H1 (cell line): ENCODE measurements around the gene BANF1. TPM values are rescaled to one million over a fixed set of nuclear protein-coding genes. Genes with fewer than 3 reads are reported as not detected.

Source experiments
- CTCF ChIA-PET: fragments of 300-600 bp; sonication (Branson Sonifier 250); formaldehyde crosslinking; loops from one replicate; lab custom pipeline; 2021; ENCODE audit not compliant: partially characterized antibody; lab: Charles Lee
- POLR2A ChIA-PET: fragments of 300-600 bp; sonication (Branson Sonifier 250); formaldehyde crosslinking; loops from one replicate; lab custom pipeline; 2021; ENCODE audit warnings: inconsistent platforms; ENCODE audit not compliant: partially characterized antibody; lab: Charles Lee
- DNase-seq, 2 experiments: peaks; one replicate each; pipeline versions ENCODE4 v3.0.0 to v3.0.0-alpha.2; 2010 to 2022; ENCODE audit warnings: low spot score in 2 of 2, low read depth in 1 of 2, mixed read lengths in 1 of 2
- FAIRE-seq: peaks from 2 replicates; lab custom pipeline; 2011; peaks lifted over from hg19 to GRCh38; lab: Jason Lieb, UNC
- H2AFZ ChIP-seq: 2 replicates; pipeline ENCODE4 v1.8.1; 2012; ENCODE audit warnings: low read length, inconsistent platforms
- H2AK5ac ChIP-seq: 2 replicates; pipeline ENCODE4 v1.6.1; 2013; ENCODE audit warnings: low read depth, low read length
- H2BK120ac ChIP-seq: replicated peaks from 2 replicates; pipeline ENCODE3; 2013; ENCODE audit warnings: low read depth, low read length, inconsistent platforms
- H2BK12ac ChIP-seq: 2 replicates; pipeline ENCODE4 v1.6.1; 2013; ENCODE audit warnings: low read depth, low read length
- H2BK15ac ChIP-seq: 2 replicates; pipeline ENCODE4 v1.6.1; 2013; ENCODE audit warnings: low read length
- H2BK20ac ChIP-seq: 2 replicates; pipeline ENCODE4 v1.6.1; 2013; ENCODE audit warnings: low read length
- H2BK5ac ChIP-seq: 2 replicates; pipeline ENCODE4 v1.6.1; 2013; ENCODE audit warnings: low read depth, low read length
- H3K14ac ChIP-seq: 2 replicates; pipeline ENCODE4 v1.6.1; 2013; ENCODE audit warnings: inconsistent platforms; ENCODE audit not compliant: insufficient read length
- H3K18ac ChIP-seq: 2 replicates; pipeline ENCODE4 v1.6.1; 2013; ENCODE audit warnings: low read length; ENCODE audit errors: extremely low read depth
- H3K23ac ChIP-seq: 2 replicates; pipeline ENCODE4 v1.6.1; 2013; ENCODE audit warnings: inconsistent platforms; ENCODE audit not compliant: insufficient read length
- H3K23me2 ChIP-seq: 2 replicates; pipeline ENCODE4 v1.6.1; 2013; ENCODE audit warnings: low read depth, low read length
- H3K27ac ChIP-seq: 2 replicates; pipeline ENCODE4 v1.6.1; 2011; ENCODE audit warnings: low read depth, low read length, inconsistent platforms
- H3K27me3 ChIP-seq, 4 experiments: replicated peaks in 1 of 4; 1 replicate in 1 of 4; 2 replicates in 3 of 4; pipeline versions ENCODE4 v1.6.1 to v1.8.1; 2011 to 2013; ENCODE audit warnings: low read length in 3 of 4, mild to moderate bottlenecking in 3 of 4, inconsistent platforms in 2 of 4, mixed read lengths in 2 of 4, moderate library complexity in 1 of 4; ENCODE audit not compliant: control insufficient read depth in 3 of 4, insufficient read depth in 3 of 4; ENCODE audit errors: extremely low read depth in 1 of 4
- H3K36me3 ChIP-seq, 4 experiments: 2 replicates each; pipeline versions ENCODE4 v1.6.1 to v1.8.1; 2011 to 2013; ENCODE audit warnings: mild to moderate bottlenecking in 4 of 4, low read length in 3 of 4, moderate library complexity in 2 of 4, control low read depth in 1 of 4, inconsistent platforms in 1 of 4; ENCODE audit not compliant: insufficient read depth in 4 of 4, control insufficient read depth in 2 of 4
- H3K4ac ChIP-seq: replicated peaks from 2 replicates; pipeline ENCODE3; 2013; ENCODE audit warnings: low read length, low read depth, mixed read lengths, inconsistent platforms; ENCODE audit not compliant: insufficient read length
- H3K4me1 ChIP-seq, 4 experiments: replicated peaks in 1 of 4; 1 replicate in 1 of 4; 2 replicates in 3 of 4; pipeline versions ENCODE4 v1.6.1 to v1.8.1; 2011 to 2013; ENCODE audit warnings: low read length in 3 of 4, inconsistent platforms in 2 of 4, mixed read lengths in 1 of 4; ENCODE audit not compliant: insufficient read depth in 4 of 4, control insufficient read depth in 3 of 4
- H3K4me2 ChIP-seq, 2 experiments: 2 replicates each; pipeline versions ENCODE4 v1.6.1 to v1.8.1; 2011 to 2013; ENCODE audit warnings: low read depth in 2 of 2, low read length in 2 of 2, control low read depth in 1 of 2, inconsistent platforms in 1 of 2, mild to moderate bottlenecking in 1 of 2; ENCODE audit not compliant: insufficient read depth in 1 of 2
- H3K4me3 ChIP-seq, 4 experiments: fragments of 200-600, 300-600 bp in 1 of 4; sonication (generic), shearing (Covaris generic), sonication (Bioruptor Twin) in 1 of 4; 2 replicates each; pipeline versions ENCODE4 v1.5.1 to v1.8.1; 2011 to 2016; ENCODE audit warnings: low read length in 4 of 4, low read depth in 3 of 4, control low read depth in 2 of 4, inconsistent platforms in 2 of 4, mild to moderate bottlenecking in 2 of 4, mixed read lengths in 1 of 4, moderate library complexity in 1 of 4; ENCODE audit not compliant: insufficient read depth in 2 of 4; ENCODE audit errors: extremely low read depth in 1 of 4
- H3K56ac ChIP-seq: replicated peaks from 2 replicates; pipeline ENCODE3; 2013; ENCODE audit warnings: low read depth, mild to moderate bottlenecking, mixed read lengths, low read length, inconsistent platforms; ENCODE audit not compliant: insufficient read length
- H3K79me1 ChIP-seq: 2 replicates; pipeline ENCODE4 v1.6.1; 2013; ENCODE audit warnings: low read depth, low read length, control low read depth
- H3K79me2 ChIP-seq, 2 experiments: 2 replicates each; pipeline versions ENCODE4 v1.6.1 to v1.8.1; 2012 to 2013; ENCODE audit warnings: low read length in 2 of 2, mild to moderate bottlenecking in 2 of 2, inconsistent platforms in 1 of 2; ENCODE audit not compliant: insufficient read depth in 2 of 2, control insufficient read depth in 1 of 2
- H3K9ac ChIP-seq, 4 experiments: replicated peaks in 1 of 4; 1 replicate in 1 of 4; 2 replicates in 3 of 4; pipeline versions ENCODE4 v1.6.1 to v1.8.1; 2011 to 2013; ENCODE audit warnings: low read depth in 3 of 4, low read length in 3 of 4, control low read depth in 2 of 4, mild to moderate bottlenecking in 2 of 4, moderate library complexity in 2 of 4, inconsistent platforms in 1 of 4; ENCODE audit errors: extremely low read depth in 1 of 4
- H3K9me3 ChIP-seq, 2 experiments: 2 replicates each; pipeline versions ENCODE4 v1.6.1 to v1.8.1; 2012 to 2013; ENCODE audit warnings: mild to moderate bottlenecking in 2 of 2, moderate library complexity in 2 of 2, control low read depth in 1 of 2, inconsistent platforms in 1 of 2, low read depth in 1 of 2, low read length in 1 of 2, mixed read lengths in 1 of 2; ENCODE audit not compliant: insufficient read depth in 2 of 2
- H4K20me1 ChIP-seq, 2 experiments: replicated peaks in 1 of 2; 2 replicates each; pipeline versions ENCODE3 to v1.8.1; 2011 to 2013; ENCODE audit warnings: inconsistent platforms in 2 of 2, low read length in 2 of 2, mild to moderate bottlenecking in 1 of 2; ENCODE audit not compliant: insufficient read depth in 2 of 2, control insufficient read depth in 1 of 2
- H4K5ac ChIP-seq: 2 replicates; pipeline ENCODE4 v1.6.1; 2013; ENCODE audit warnings: low read length, low read depth, mixed read lengths, inconsistent platforms; ENCODE audit not compliant: insufficient read length
- H4K8ac ChIP-seq: 2 replicates; pipeline ENCODE4 v1.8.0; 2013; ENCODE audit warnings: mild to moderate bottlenecking, moderate library complexity, low read length, inconsistent platforms; ENCODE audit not compliant: insufficient read depth; ENCODE audit errors: extremely low read depth
- H4K91ac ChIP-seq: replicated peaks from 2 replicates; pipeline ENCODE3; 2013; ENCODE audit warnings: low read length, mixed read lengths, inconsistent platforms; ENCODE audit not compliant: insufficient read length
- ASH2L ChIP-seq: fragments of 200-600, 300-600 bp; sonication (generic); IDR thresholded peaks from one replicate; pipeline ENCODE4 v1.7.1; 2017; ENCODE audit warnings: low read length
- BRCA1 ChIP-seq: IDR thresholded peaks from 2 replicates; pipeline ENCODE4 v1.6.1; 2012; ENCODE audit warnings: low read depth, low read length, improper control_type of control experiment
- CBX5 ChIP-seq: fragments of 300-800, 300-1000 bp; sonication (generic); IDR thresholded peaks from 2 replicates; pipeline ENCODE4 v1.7.1; 2016; ENCODE audit warnings: antibody characterized with exemption, low read length, low read depth
- FOSL1 ChIP-seq: IDR thresholded peaks from 2 replicates; pipeline ENCODE4 v1.6.1; 2011; ENCODE audit warnings: mild to moderate bottlenecking, low read depth, low read length, moderate library complexity; ENCODE audit not compliant: insufficient read depth
- HDAC2 ChIP-seq, 2 experiments: fragments of 300-600 bp in 1 of 2; sonication (generic) in 1 of 2; IDR thresholded peaks; 2 replicates each; pipeline ENCODE4 v1.6.1; 2011 to 2012; ENCODE audit warnings: low read depth in 2 of 2, low read length in 2 of 2, mild to moderate bottlenecking in 2 of 2, moderate library complexity in 2 of 2, borderline replicate concordance in 1 of 2, inconsistent platforms in 1 of 2
- MAFK ChIP-seq: IDR thresholded peaks from 2 replicates; pipeline ENCODE4 v1.6.1; 2012; ENCODE audit warnings: low read depth, mild to moderate bottlenecking, improper control_type of control experiment, low read length
- PHF8 ChIP-seq: fragments of 200-600 bp; sonication (generic); conservative IDR thresholded peaks from 2 replicates; pipeline ENCODE4 v1.7.1; 2012; ENCODE audit warnings: low read depth, mild to moderate bottlenecking, inconsistent platforms, low read length, moderate library complexity
- POLR2AphosphoS5 ChIP-seq: IDR thresholded peaks from 2 replicates; pipeline ENCODE4 v1.6.1; 2011; ENCODE audit warnings: low read depth, low read length
- POU5F1 ChIP-seq: IDR thresholded peaks from 2 replicates; pipeline ENCODE4 v1.6.1; 2011; ENCODE audit warnings: low read depth, mild to moderate bottlenecking, low read length, moderate library complexity
- SIX5 ChIP-seq: IDR thresholded peaks from 2 replicates; pipeline ENCODE4 v1.6.1; 2011; ENCODE audit warnings: mild to moderate bottlenecking, low read depth, low read length
- TBP ChIP-seq: IDR thresholded peaks from 2 replicates; pipeline ENCODE4 v1.6.1; 2011; ENCODE audit warnings: low read depth, low read length, improper control_type of control experiment
- TEAD4 ChIP-seq: IDR thresholded peaks from 2 replicates; pipeline ENCODE4 v1.6.1; 2012; ENCODE audit warnings: low read depth, low read length, inconsistent platforms, mixed read lengths
- YY1 ChIP-seq: IDR thresholded peaks from 2 replicates; pipeline ENCODE4 v1.6.1; 2011; ENCODE audit warnings: low read depth, mild to moderate bottlenecking, low read length
- WGBS, 2 experiments: shearing (Covaris generic) in 1 of 2; methylation state at CpG; one replicate each; pipeline versions ENCODE4 v1.1.6 to v1.1.7; 2013 to 2015; ENCODE audit warnings: low lambda C conversion rate in 2 of 2, mixed read lengths in 2 of 2, inconsistent platforms in 1 of 2, low coverage in 1 of 2, missing lambda C conversion rate in 1 of 2; ENCODE audit not compliant: insufficient replicate concordance in 2 of 2, insufficient coverage in 1 of 2, insufficient read length in 1 of 2; ENCODE audit errors: extremely low coverage in 1 of 2, missing lambda C conversion rate in 1 of 2; 5-methylcytosine and 5-hydroxymethylcytosine counted together
- polyA plus RNA-seq, 7 experiments: library from polyadenylated mRNA; depleted of rRNA in 3 of 7; stranded (reverse) in 5 of 7; unstranded in 2 of 7; fragments of >200 nt in 5 of 7; fragments of 200-250 nt in 2 of 7; gene quantifications; 1 replicate in 5 of 7; 2 replicates in 1 of 7; 4 replicates in 1 of 7; pipeline versions ENCODE4 v1.2.1 to v1.2.3, GENCODE V29; 2011 to 2013; ENCODE audit warnings: missing spikeins in 2 of 7, mixed read lengths in 2 of 7
- total RNA-seq: library from RNA; stranded (reverse); fragmentation: NEBNext Ultra II Directional; extraction: Animal tissue kit (Norgen Biotek cat#: 25700); gene quantifications from 2 replicates; pipeline ENCODE4 v1.2.1, GENCODE V29; 2021

Gene BANF1
- total and polyA plus RNA-seq, 2 of the 8 experiments (the other 6 are each of a cell fraction or from before 2014, with no cell fraction given), result 330 to 467 TPM

DNA sequence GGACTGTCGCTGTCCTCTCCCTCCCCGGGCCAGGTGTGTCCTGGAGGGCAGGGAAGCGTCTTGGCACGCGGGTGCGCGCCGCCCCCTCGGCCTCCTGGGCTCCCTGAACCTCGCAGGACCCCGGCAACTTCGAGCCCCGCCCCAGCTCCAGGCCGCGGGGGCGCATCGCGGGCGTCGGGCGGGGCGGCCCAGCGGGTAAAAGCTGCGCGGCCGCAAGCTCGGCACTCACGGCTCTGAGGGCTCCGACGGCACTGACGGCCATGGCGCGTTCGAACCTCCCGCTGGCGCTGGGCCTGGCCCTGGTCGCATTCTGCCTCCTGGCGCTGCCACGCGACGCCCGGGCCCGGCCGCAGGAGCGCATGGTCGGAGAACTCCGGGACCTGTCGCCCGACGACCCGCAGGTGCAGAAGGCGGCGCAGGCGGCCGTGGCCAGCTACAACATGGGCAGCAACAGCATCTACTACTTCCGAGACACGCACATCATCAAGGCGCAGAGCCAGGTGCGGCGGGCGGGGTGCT is 9.5 kb downstream of the BANF1 start, which contains the start of gene CST6:
TSS of gene CST6 (plus strand) at position 224 of the 519 bp plus-strand sequence. CDS start at position 261, 37 bp downstream.
- H3K79me2 ChIP-seq, result no peaks in the 10 kb centered on the region
- peak within 1 kb of the TSS; percentile 2 to 54 (median 36); a peak in 7 of 8 replicates for H3K4me3 ChIP-seq
- no peaks in the 10 kb centered on the region for H4K20me1 ChIP-seq
- H2BK120ac ChIP-seq, result no peak within 1 kb of the TSS
- H3K4me1 ChIP-seq, result peaks cover 0 to 17% (median 7%) of the 10 kb centered on the region in 4 experiments; a peak in 5 of 7 replicates
- peak within 1 kb of the TSS; percentile 79; the same call in 1 of the 2 replicates for H2AFZ ChIP-seq
- no peak within 1 kb of the TSS for H2BK5ac ChIP-seq
- H4K8ac ChIP-seq, result peak within 1 kb of the TSS; percentile 58; the same call in 1 of the 2 replicates
- no peak within 1 kb of the TSS for H3K14ac ChIP-seq
- CTCF ChIA-PET, result interaction anchor here (1.1 to 6.4 kb wide), 8 partner anchors 8 to 143 kb away, joined by 3 to 35 read pairs (median 6); partner anchors contain the start of gene PACS1
- H3K23ac ChIP-seq, result no peak within 1 kb of the TSS
- no peaks in the 10 kb centered on the region for H3K36me3 ChIP-seq
- H4K5ac ChIP-seq, result no peak within 1 kb of the TSS
- H3K9me3 ChIP-seq, result no peaks in the 10 kb centered on the region
- H3K4ac ChIP-seq, result peak within 1 kb of the TSS; percentile 67
- 8% methylated on average over 54 of the region's 61 CpGs; no CpG with 5 or more reads in 1 of the 2 experiments for WGBS, 2 experiments
- no peak within 1 kb of the TSS for H3K27ac ChIP-seq
- no peak within 1 kb of the TSS for H3K56ac ChIP-seq
- H3K18ac ChIP-seq, result peak within 1 kb of the TSS; percentile 28
- H2BK12ac ChIP-seq, result peak within 1 kb of the TSS; percentile 14; the same call in 1 of the 2 replicates
- no peak within 1 kb of the TSS for H2BK20ac ChIP-seq
- FAIRE-seq (no peak), DNase-seq (peak in 1 of 2 experiments; percentile 69)
- H3K79me1 ChIP-seq, result no peaks in the 10 kb centered on the region
- H2BK15ac ChIP-seq, result peak within 1 kb of the TSS; percentile 61; the same call in 1 of the 2 replicates
- peaks cover 6 to 26% (median 24%) of the 10 kb centered on the region in 4 experiments for H3K27me3 ChIP-seq
- POLR2A ChIA-PET, result interaction anchor here (1.3 to 3.5 kb wide), 4 partner anchors 9 to 121 kb away, joined by 3 to 15 read pairs (median 4); partner anchors contain the start of genes BANF1, CCDC85B and EIF1AD
- H3K23me2 ChIP-seq, result peaks cover 2% of the 10 kb centered on the region; the same call in 1 of the 2 replicates
- no peak within 1 kb of the TSS for H4K91ac ChIP-seq
- H2AK5ac ChIP-seq, result no peak within 1 kb of the TSS
- no peak within 1 kb of the TSS; a peak in 1 of 7 replicates for H3K9ac ChIP-seq
- H3K4me2 ChIP-seq, result peak within 1 kb of the TSS; percentile 49 to 66
- no peak for TF ChIP-seq TEAD4
- TF ChIP-seq MAFK, result no peak
- no peak for TF ChIP-seq POU5F1
- no peak for TF ChIP-seq CBX5
- TF ChIP-seq PHF8, result no peak
- TF ChIP-seq YY1, result 0 out of 2 replicates have a peak, but pooled peaks have one; percentile 16
- TF ChIP-seq BRCA1, result no peak
- no peak for TF ChIP-seq FOSL1
- TF ChIP-seq SIX5, result no peak
- TF ChIP-seq TBP, result no peak; the same call in 1 of the 2 replicates
- TF ChIP-seq HDAC2 (IDR thresholded peaks at IDR 0.05; ENCODE audit: borderline replicate concordance in 1 of 2, low read depth in 2 of 2, low read length in 2 of 2), result 0 out of 4 replicates have a peak, but pooled peaks of 1 of the 2 experiments have one; percentile 22
- TF ChIP-seq POLR2AphosphoS5, result no peak
- peak; percentile 56 for TF ChIP-seq ASH2L
